IPS DF 6.9 (cell line): ENCODE measurements around the gene FNTB.
A peak's percentile ranks its signal among the peaks of the same experiment; 100 is the strongest.
"Not testable (repeated sequence)": the region's sequence is repeated elsewhere in the genome, so short reads cannot be mapped to it uniquely, and the experiment has no call there.

Experiments
- DNase-seq: peaks from one replicate; pipeline ENCODE4 v3.0.0-alpha.2; 2013; ENCODE audit warnings: low read depth, low spot score
- H3K27ac ChIP-seq: one replicate; pipeline ENCODE4 v1.5.1; 2013; ENCODE audit warnings: low read length, control low read depth
- H3K27me3 ChIP-seq: 2 replicates; pipeline ENCODE4 v1.6.1; 2013; ENCODE audit warnings: mild to moderate bottlenecking, low read length; ENCODE audit not compliant: control insufficient read depth, insufficient read depth
- H3K36me3 ChIP-seq: 2 replicates; pipeline ENCODE4 v1.6.1; 2013; ENCODE audit warnings: low read length; ENCODE audit not compliant: control insufficient read depth, insufficient read depth
- H3K4me1 ChIP-seq: 2 replicates; pipeline ENCODE4 v1.6.1; 2013; ENCODE audit warnings: low read length; ENCODE audit not compliant: control insufficient read depth, insufficient read depth
- H3K4me3 ChIP-seq: 2 replicates; pipeline ENCODE4 v1.5.1; 2013; ENCODE audit warnings: mild to moderate bottlenecking, low read length
- H3K9me3 ChIP-seq: 2 replicates; pipeline ENCODE4 v1.6.1; 2013; ENCODE audit warnings: low read length, inconsistent platforms; ENCODE audit not compliant: control insufficient read depth, insufficient read depth
- WGBS: extraction: QIAGEN DNeasy Blood & Tissue Kit; methylation state at CpG from one replicate; pipeline ENCODE4 v1.1.7; 2013; ENCODE audit warnings: mixed read lengths, missing lambda C conversion rate; ENCODE audit not compliant: insufficient read length, insufficient coverage; 5-methylcytosine and 5-hydroxymethylcytosine counted together

FNTB gene

GRCh38 chr14:65084554-65085505 lies 98.1 kb downstream of the FNTB start:
- Histone ChIP-seq H3K36me3 (peaks cover 20% of the 10 kb centered on the region), H3K4me1 (no peaks in the 10 kb centered on the region), H3K9me3 (peaks cover 5% of the 10 kb centered on the region; the same call in 1 of the 2 replicates), H3K27me3 (no peaks in the 10 kb centered on the region), H3K27ac (no peak overlapping the region), H3K4me3 (no peak overlapping the region)
- no CpG with 5 or more reads among the region's 6 CpGs for WGBS
- no peak for DNase-seq

DNA sequence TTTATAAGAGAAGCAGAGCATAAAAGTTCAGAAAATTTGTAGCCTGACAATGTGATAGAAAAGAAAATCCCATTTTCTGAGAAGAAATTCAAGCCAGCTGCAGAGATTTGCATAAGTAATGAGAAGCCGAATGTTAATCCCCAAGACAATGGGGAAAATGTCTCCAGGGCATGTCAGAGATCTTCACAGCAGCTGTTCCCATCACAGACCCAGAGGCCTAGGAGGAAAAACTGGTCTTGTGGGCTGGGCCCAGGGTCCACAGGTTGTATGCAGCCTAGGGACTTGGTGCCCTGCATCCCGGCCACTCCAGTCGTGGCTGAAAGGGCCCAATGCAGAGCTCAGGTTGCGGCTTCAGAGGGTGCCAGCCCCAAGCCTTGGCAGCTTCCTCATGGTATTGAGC lies 100.0 kb downstream of the FNTB start:
- H3K4me3 ChIP-seq, H3K27me3 ChIP-seq, H3K4me1 ChIP-seq, DNase-seq, H3K27ac ChIP-seq, H3K9me3 ChIP-seq: not testable (repeated sequence)
- H3K36me3 ChIP-seq = peaks cover 23% of the 10 kb centered on the region
- WGBS = no CpG with 5 or more reads among the region's 4 CpGs

DNA sequence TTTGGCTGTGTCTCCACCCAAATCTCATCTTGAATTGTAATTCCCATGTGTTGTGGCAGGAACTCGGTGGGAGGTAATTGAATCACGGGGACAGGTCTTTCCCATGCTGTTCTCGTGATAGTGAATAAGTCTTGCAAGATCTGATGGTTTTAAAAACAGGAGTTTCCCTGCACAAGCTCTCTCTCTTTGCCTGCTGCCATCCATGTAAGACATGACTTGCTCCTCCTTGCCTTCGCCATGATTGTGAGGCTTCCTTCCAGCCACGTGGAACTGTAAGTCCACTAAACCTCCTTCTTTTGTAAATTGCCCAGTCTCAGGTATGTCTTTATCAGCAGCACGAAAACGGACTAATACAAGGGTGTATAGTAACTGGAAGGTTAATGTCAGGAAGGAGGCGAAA lies 101.1 kb downstream of the FNTB start:
- not testable (repeated sequence) for H3K4me3 ChIP-seq, H3K9me3 ChIP-seq, H3K27ac ChIP-seq, H3K27me3 ChIP-seq, H3K4me1 ChIP-seq, DNase-seq
- WGBS = no CpG with 5 or more reads among the region's 8 CpGs
- peaks cover 25% of the 10 kb centered on the region for H3K36me3 ChIP-seq

GRCh38 chr14:65092349-65092748 lies 105.7 kb downstream of the FNTB start:
- peaks cover 15% of the 10 kb centered on the region for H3K36me3 ChIP-seq
- no peaks in the 10 kb centered on the region for H3K4me1 ChIP-seq
- WGBS = no CpG with 5 or more reads among the region's 2 CpGs
- H3K9me3 ChIP-seq = no peaks in the 10 kb centered on the region
- H3K4me3 ChIP-seq = no peak overlapping the region
- H3K27ac ChIP-seq = no peak overlapping the region
- no peaks in the 10 kb centered on the region for H3K27me3 ChIP-seq
- no peak for DNase-seq

- Histone ChIP-seq H3K9me3 (no peaks in the 10 kb centered on the region), H3K4me3 (no peak overlapping the region), H3K36me3 (peaks cover 8% of the 10 kb centered on the region; the same call in 1 of the 2 replicates), H3K4me1 (no peaks in the 10 kb centered on the region), H3K27ac (no peak overlapping the region), H3K27me3 (no peaks in the 10 kb centered on the region)
- no peak for DNase-seq
- WGBS = no CpG with 5 or more reads among the region's 3 CpGs
Observed at GRCh38 chr14:65095633-65096205, 109.0 kb downstream of the FNTB start.

- H3K27ac ChIP-seq = no peak overlapping the region
- DNase-seq = no peak
- WGBS = no CpG with 5 or more reads among the region's 6 CpGs
- peaks cover 8% of the 10 kb centered on the region; the same call in 1 of the 2 replicates for H3K36me3 ChIP-seq
- no peaks in the 10 kb centered on the region for H3K9me3 ChIP-seq
- no peak overlapping the region for H3K4me3 ChIP-seq
- H3K4me1 ChIP-seq = no peaks in the 10 kb centered on the region
- no peaks in the 10 kb centered on the region for H3K27me3 ChIP-seq
Observed at GRCh38 chr14:65096323-65097089, 109.8 kb downstream of the FNTB start.

GRCh38 chr14:65098586-65098985 lies 111.9 kb downstream of the FNTB start:
- no peak overlapping the region for H3K4me3 ChIP-seq
- H3K9me3 ChIP-seq = no peaks in the 10 kb centered on the region
- no peak for DNase-seq
- peaks cover 2% of the 10 kb centered on the region; the same call in 1 of the 2 replicates for H3K36me3 ChIP-seq
- no CpG with 5 or more reads among the region's 2 CpGs for WGBS
- H3K4me1 ChIP-seq = no peaks in the 10 kb centered on the region
- H3K27me3 ChIP-seq = no peaks in the 10 kb centered on the region
- no peak overlapping the region for H3K27ac ChIP-seq

DNA sequence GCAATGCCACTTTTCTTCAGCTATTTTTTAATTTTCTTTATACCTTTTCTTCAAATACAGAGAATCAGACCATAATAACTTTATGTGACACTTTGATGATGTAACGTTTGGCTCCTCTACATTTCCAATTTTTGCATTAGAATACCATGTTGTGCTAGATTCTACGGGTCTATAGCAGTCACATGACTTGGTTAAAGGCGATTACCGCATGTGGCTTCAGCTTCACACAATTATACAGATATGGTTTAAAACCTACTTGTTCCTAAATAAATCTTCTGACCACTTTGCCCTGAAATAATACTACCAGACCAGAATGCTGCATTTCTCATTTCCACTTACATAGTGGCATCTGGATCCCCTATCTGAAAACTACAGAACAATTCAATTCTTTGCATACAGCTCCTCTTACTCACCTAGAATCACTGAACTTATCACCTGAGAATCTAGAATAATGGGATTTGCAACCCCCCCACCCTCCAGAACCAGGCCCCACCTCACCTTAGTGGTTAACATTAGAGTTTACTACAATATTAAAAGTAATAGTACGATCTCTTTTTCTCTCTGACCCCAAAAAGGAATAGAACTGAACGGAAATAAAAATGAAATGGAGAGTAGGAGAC lies 114.3 kb downstream of the FNTB start:
- no peaks in the 10 kb centered on the region for H3K27me3 ChIP-seq
- no peaks in the 10 kb centered on the region for H3K4me1 ChIP-seq
- no peaks in the 10 kb centered on the region for H3K36me3 ChIP-seq
- no peak for DNase-seq
- no CpG with 5 or more reads among the region's 6 CpGs for WGBS
- no peaks in the 10 kb centered on the region for H3K9me3 ChIP-seq
- H3K27ac ChIP-seq = no peak overlapping the region
- peak overlapping the region; percentile 26; the same call in 1 of the 2 replicates for H3K4me3 ChIP-seq

DNA sequence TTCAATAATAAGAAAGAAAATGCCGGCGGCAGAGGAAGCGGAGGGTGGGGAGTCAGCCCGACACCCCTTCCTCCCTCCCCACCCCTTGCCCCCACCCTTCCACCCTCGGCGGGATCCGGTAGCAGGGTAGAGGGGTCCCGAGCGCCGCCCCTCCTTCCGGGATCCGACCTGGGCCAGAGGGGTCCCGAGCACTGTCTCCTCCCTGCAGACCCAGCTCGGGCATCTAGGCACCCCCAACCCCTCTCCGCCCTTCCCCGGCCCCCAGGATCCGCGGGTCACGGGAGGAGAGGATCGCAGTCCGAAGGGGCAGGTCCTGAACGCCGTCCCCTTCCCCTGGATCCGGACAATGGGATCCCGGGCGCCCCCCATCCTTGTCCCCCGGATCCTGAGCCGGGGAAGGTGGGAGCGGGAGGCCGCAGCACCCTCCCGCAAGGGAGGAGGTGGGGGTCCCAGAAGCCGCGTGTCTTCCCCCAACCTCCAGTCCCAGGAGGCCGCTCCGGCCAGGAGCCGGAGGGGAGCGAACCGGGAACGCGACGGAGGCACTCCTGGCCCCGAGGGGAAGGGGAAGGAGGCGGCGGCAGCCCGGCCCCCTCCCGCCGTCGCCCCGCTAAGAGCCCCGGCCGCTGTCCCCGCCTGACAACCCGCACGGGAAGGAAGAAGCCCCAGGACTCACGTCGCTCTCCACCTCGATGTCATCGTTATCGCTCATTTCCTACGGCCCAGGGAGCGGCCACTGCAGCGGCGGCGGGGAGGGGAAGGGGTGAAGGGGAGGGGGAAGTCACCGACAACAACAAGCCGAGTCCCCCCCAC lies 115.1 kb downstream of the FNTB start:
- H3K27ac ChIP-seq = no peak overlapping the region
- WGBS = no CpG with 5 or more reads among the region's 66 CpGs
- H3K27me3 ChIP-seq = no peaks in the 10 kb centered on the region
- H3K4me3 ChIP-seq = peak overlapping the region; percentile 89; the same call in 1 of the 2 replicates
- no peak for DNase-seq
- H3K36me3 ChIP-seq = no peaks in the 10 kb centered on the region
- H3K4me1 ChIP-seq = no peaks in the 10 kb centered on the region
- H3K9me3 ChIP-seq = no peaks in the 10 kb centered on the region
